ENCODE results near the gene POMC.

DNA sequence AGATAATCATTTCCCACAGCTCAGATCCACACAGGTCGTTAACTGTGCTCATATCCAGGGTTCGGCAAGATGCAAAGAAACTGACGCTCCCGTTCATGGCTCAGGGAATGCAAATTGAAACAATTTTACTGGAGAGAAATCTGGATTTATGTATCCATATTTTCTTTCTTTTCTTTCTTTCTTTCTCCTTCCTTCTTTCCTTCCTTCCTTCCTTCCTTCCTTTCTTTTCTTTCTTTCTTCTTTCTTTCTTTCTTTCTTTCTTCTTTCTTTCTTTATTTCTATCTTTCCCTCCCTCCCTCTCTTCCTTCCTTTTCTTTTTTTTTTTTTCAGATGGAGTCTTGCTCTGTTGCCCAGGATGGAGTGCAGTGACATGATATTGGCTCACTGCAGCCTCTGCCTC, 20.0 kb upstream of the POMC start:
- no peak for TF ChIP-seq EZH2 (IDR thresholded peaks at IDR 0.05; ENCODE audit: borderline replicate concordance, low read length)
- no peak for TF ChIP-seq CTCF (IDR thresholded peaks at IDR 0.05; ENCODE audit: low read length)

Data from OCI-LY1 (cell line).